ENCODE measurements around the gene LRATD1.

The LRATD1 gene

GRCh38 chr2:14675489-14675888 is 43.0 kb downstream of the LRATD1 start:
- Histone ChIP-seq H3K4me3 (ENCODE audit: low read depth, low read length) (no peak overlapping the region), H3K4me1 (ENCODE audit: control insufficient read depth, insufficient read depth, low read length) (no peaks in the 10 kb centered on the region), H3K9me3 (ENCODE audit: control insufficient read depth, insufficient read depth, low read depth, low read length) (no peaks in the 10 kb centered on the region), H3K36me3 (ENCODE audit: control insufficient read depth in 2 of 2, insufficient read depth in 1 of 2, low read length in 2 of 2) (no peaks in the 10 kb centered on the region), H3K27ac (ENCODE audit: extremely low read depth, low read depth, low read length) (no peak overlapping the region)
- ChIA-PET CTCF (no interaction called here), POLR2A (no interaction called here)
- TF ChIP-seq ZNF175 (tag by site-specific recombination; IDR thresholded peaks at IDR 0.05): no peak
- no peak for TF ChIP-seq ZNF626 (tag by site-specific recombination; IDR thresholded peaks at IDR 0.05)
- TF ChIP-seq ZNF501 (tag by site-specific recombination; IDR thresholded peaks at IDR 0.05): no peak
- TF ChIP-seq, protein P1, sequence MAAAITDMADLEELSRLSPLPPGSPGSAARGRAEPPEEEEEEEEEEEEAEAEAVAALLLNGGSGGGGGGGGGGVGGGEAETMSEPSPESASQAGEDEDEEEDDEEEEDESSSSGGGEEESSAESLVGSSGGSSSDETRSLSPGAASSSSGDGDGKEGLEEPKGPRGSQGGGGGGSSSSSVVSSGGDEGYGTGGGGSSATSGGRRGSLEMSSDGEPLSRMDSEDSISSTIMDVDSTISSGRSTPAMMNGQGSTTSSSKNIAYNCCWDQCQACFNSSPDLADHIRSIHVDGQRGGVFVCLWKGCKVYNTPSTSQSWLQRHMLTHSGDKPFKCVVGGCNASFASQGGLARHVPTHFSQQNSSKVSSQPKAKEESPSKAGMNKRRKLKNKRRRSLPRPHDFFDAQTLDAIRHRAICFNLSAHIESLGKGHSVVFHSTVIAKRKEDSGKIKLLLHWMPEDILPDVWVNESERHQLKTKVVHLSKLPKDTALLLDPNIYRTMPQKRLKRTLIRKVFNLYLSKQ (tag by site-specific recombination; IDR thresholded peaks at IDR 0.05; ENCODE audit: borderline replicate concordance): no peak

DNA sequence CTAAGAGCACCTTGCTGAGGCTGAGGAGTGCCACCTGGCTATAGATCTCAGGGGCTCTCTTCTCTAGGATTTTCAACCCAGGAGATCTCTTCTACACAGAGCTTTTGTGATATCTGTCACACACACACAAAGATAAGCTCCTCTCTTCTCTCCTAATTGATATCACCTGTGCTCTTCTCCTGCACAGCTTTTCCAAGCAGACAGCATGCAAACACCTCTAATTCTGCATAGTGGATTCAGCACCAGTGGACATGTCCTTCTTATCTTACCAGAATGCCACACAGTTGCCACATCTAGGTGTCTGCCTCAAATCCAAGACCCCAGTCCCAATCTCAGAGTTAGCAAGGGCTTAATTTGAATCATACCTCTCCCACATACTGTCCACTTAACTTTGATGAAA is 43.9 kb downstream of the LRATD1 start:
- CTCF ChIA-PET: no interaction called here
- Histone ChIP-seq H3K27ac (ENCODE audit: extremely low read depth, low read depth, low read length) (no peak overlapping the region), H3K36me3 (ENCODE audit: control insufficient read depth in 2 of 2, insufficient read depth in 1 of 2, low read length in 2 of 2) (no peaks in the 10 kb centered on the region), H3K4me1 (ENCODE audit: control insufficient read depth, insufficient read depth, low read length) (no peaks in the 10 kb centered on the region), H3K4me3 (ENCODE audit: low read depth, low read length) (no peak overlapping the region), H3K9me3 (ENCODE audit: control insufficient read depth, insufficient read depth, low read depth, low read length) (no peaks in the 10 kb centered on the region)
- TF ChIP-seq GFI1B (tag by site-specific recombination; IDR thresholded peaks at IDR 0.05): no peak
- TF ChIP-seq ZNF747 (tag by site-specific recombination; IDR thresholded peaks at IDR 0.05): no peak
- no peak for TF ChIP-seq ZNF677 (tag by site-specific recombination; IDR thresholded peaks at IDR 0.05)
- TF ChIP-seq ZBTB17 (tag by site-specific recombination; IDR thresholded peaks at IDR 0.05): no peak
- TF ChIP-seq YY2 (tag by site-specific recombination; IDR thresholded peaks at IDR 0.05): no peak
- TF ChIP-seq IKZF3 (tag by site-specific recombination; IDR thresholded peaks at IDR 0.05): no peak
- TF ChIP-seq CTCF (tag by site-specific recombination; IDR thresholded peaks at IDR 0.05): no peak
- TF ChIP-seq BCL11A (tag by site-specific recombination; IDR thresholded peaks at IDR 0.05; ENCODE audit: low read depth): no peak
- TF ChIP-seq ZNF529 (tag by site-specific recombination; IDR thresholded peaks at IDR 0.05; ENCODE audit: insufficient replicate concordance): no peak
- no peak for TF ChIP-seq ZNF211 (tag by site-specific recombination; IDR thresholded peaks at IDR 0.05; ENCODE audit: low read depth)
- no peak for TF ChIP-seq SALL2 (tag by site-specific recombination; IDR thresholded peaks at IDR 0.05; ENCODE audit: borderline replicate concordance)
- TF ChIP-seq KLF10 (tag by site-specific recombination; IDR thresholded peaks at IDR 0.05): no peak
- TF ChIP-seq, protein P2, sequence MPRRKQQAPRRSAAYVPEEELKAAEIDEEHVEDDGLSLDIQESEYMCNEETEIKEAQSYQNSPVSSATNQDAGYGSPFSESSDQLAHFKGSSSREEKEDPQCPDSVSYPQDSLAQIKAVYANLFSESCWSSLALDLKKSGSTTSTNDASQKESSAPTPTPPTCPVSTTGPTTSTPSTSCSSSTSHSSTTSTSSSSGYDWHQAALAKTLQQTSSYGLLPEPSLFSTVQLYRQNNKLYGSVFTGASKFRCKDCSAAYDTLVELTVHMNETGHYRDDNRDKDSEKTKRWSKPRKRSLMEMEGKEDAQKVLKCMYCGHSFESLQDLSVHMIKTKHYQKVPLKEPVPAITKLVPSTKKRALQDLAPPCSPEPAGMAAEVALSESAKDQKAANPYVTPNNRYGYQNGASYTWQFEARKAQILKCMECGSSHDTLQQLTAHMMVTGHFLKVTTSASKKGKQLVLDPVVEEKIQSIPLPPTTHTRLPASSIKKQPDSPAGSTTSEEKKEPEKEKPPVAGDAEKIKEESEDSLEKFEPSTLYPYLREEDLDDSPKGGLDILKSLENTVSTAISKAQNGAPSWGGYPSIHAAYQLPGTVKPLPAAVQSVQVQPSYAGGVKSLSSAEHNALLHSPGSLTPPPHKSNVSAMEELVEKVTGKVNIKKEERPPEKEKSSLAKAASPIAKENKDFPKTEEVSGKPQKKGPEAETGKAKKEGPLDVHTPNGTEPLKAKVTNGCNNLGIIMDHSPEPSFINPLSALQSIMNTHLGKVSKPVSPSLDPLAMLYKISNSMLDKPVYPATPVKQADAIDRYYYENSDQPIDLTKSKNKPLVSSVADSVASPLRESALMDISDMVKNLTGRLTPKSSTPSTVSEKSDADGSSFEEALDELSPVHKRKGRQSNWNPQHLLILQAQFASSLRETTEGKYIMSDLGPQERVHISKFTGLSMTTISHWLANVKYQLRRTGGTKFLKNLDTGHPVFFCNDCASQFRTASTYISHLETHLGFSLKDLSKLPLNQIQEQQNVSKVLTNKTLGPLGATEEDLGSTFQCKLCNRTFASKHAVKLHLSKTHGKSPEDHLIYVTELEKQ (tag by site-specific recombination; IDR thresholded peaks at IDR 0.05; ENCODE audit: borderline replicate concordance): no peak
- TF ChIP-seq ZNF596 (tag by site-specific recombination; IDR thresholded peaks at IDR 0.05): no peak
- no peak for TF ChIP-seq ZNF707 (tag by site-specific recombination; IDR thresholded peaks at IDR 0.05)
- TF ChIP-seq ZNF10 (tag by site-specific recombination; IDR thresholded peaks at IDR 0.05): no peak
- TF ChIP-seq YY1 (tag by site-specific recombination; IDR thresholded peaks at IDR 0.05): no peak
- TF ChIP-seq, protein P3, sequence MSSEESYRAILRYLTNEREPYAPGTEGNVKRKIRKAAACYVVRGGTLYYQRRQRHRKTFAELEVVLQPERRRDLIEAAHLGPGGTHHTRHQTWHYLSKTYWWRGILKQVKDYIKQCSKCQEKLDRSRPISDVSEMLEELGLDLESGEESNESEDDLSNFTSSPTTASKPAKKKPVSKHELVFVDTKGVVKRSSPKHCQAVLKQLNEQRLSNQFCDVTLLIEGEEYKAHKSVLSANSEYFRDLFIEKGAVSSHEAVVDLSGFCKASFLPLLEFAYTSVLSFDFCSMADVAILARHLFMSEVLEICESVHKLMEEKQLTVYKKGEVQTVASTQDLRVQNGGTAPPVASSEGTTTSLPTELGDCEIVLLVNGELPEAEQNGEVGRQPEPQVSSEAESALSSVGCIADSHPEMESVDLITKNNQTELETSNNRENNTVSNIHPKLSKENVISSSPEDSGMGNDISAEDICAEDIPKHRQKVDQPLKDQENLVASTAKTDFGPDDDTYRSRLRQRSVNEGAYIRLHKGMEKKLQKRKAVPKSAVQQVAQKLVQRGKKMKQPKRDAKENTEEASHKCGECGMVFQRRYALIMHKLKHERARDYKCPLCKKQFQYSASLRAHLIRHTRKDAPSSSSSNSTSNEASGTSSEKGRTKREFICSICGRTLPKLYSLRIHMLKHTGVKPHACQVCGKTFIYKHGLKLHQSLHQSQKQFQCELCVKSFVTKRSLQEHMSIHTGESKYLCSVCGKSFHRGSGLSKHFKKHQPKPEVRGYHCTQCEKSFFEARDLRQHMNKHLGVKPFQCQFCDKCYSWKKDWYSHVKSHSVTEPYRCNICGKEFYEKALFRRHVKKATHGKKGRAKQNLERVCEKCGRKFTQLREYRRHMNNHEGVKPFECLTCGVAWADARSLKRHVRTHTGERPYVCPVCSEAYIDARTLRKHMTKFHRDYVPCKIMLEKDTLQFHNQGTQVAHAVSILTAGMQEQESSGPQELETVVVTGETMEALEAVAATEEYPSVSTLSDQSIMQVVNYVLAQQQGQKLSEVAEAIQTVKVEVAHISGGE (tag by site-specific recombination; conservative IDR thresholded peaks at IDR 0.05; ENCODE audit: low read depth): no peak
- no peak for TF ChIP-seq ZBTB8A (tag by site-specific recombination; IDR thresholded peaks at IDR 0.05)
- POLR2A ChIA-PET: no interaction called here

All from HEK293 (cell line).